Right lobe of liver (tissue), 6 donors: ENCODE measurements around the gene AGO3. TPM values are rescaled to one million over a fixed set of nuclear protein-coding genes. Genes with fewer than 3 reads are reported as not detected.
A peak's percentile ranks its signal among the peaks of the same experiment; 100 is the strongest.

Source experiments
- ATAC-seq, 4 donors: fragments of 200-7000 bp; cut with Tn5 transposase; one replicate each; pipeline ENCODE4 v1.9.1; 2020; ENCODE audit warnings: mild to moderate bottlenecking in 4 of 4, moderate library complexity in 4 of 4
- DNase-seq, 3 donors: peaks; one replicate each; pipeline ENCODE4 v3.0.0-alpha.2; 2020
- H3K27ac ChIP-seq, 3 donors: fragments of 200-600 bp; one replicate each; pipeline ENCODE4 v1.8.0; 2022
- H3K27me3 ChIP-seq, 2 donors: fragments of 200-600 bp; one replicate each; pipeline ENCODE4 v1.8.0; 2022
- H3K36me3 ChIP-seq, 4 donors: fragments of 200-600 bp; sonication (generic) in 1 of 4; one replicate each; pipeline versions ENCODE4 v1.5.1 to v1.8.0; 2017 to 2022; ENCODE audit warnings: control low read depth in 1 of 4
- H3K4me1 ChIP-seq, 4 donors: fragments of 200-600 bp; sonication (generic) in 1 of 4; one replicate each; pipeline versions ENCODE4 v1.5.1 to v1.8.0; 2017 to 2022; ENCODE audit warnings: control low read depth in 1 of 4
- H3K4me3 ChIP-seq, 3 donors: fragments of 200-600 bp; one replicate each; pipeline ENCODE4 v1.8.0; 2022
- H3K9me3 ChIP-seq, 4 donors: fragments of 200-600 bp; sonication (generic) in 1 of 4; one replicate each; pipeline versions ENCODE4 v1.5.1 to v1.8.0; 2017 to 2022; ENCODE audit warnings: control low read depth in 1 of 4
- CTCF ChIP-seq, 4 donors: fragments of 200-600 bp in 3 of 4; fragments of 450-650 bp in 1 of 4; IDR thresholded peaks; one replicate each; pipeline versions ENCODE4 v1.5.1 to v1.8.0; 2016 to 2022; ENCODE audit warnings: antibody characterized with exemption in 4 of 4, mild to moderate bottlenecking in 2 of 4
- POLR2A ChIP-seq: fragments of 450-650 bp; IDR thresholded peaks from one replicate; pipeline ENCODE4 v1.6.1; 2017; ENCODE audit warnings: antibody characterized with exemption, mild to moderate bottlenecking
- WGBS: methylation state at CpG from one replicate; pipeline ENCODE4 v1.1.6; 2018; ENCODE audit warnings: low coverage, low lambda C conversion rate; ENCODE audit not compliant: insufficient coverage; ENCODE audit errors: missing lambda C conversion rate; 5-methylcytosine and 5-hydroxymethylcytosine counted together
- intact Hi-C, 2 donors: fragments of 100-400 bp; cut with DNase I; formaldehyde crosslinking; loops; one replicate each; pipeline versions ENCODE4 v1.11.2 to v1.14.1; 2022
- total RNA-seq, 6 experiments: library from RNA; depleted of rRNA in 2 of 6; stranded (reverse); fragments of >200 nt in 2 of 6; fragmentation: NEBNext Ultra II Directional in 3 of 6; extraction: Animal tissue kit (Norgen Biotek cat#: 25700) in 3 of 6; gene quantifications; one replicate each; pipeline versions ENCODE4 v1.1.0 to v1.2.4, GENCODE V29; 2016 to 2023
- donor health status: DM: no; HTN: yes; CAD: no.
- donor health status: DM: no; HTN: no; CAD: no.
- donor health status: DM: no; HTN: no; CAD: no.
- donor health status: DM: no; HTN: yes; CAD: no.
- donor health status: DM: no; HTN: yes; CAD: no.

The AGO3 gene
- total RNA-seq, 6 experiments from 2014 or later: 7.0 to 16.2 (median 13.1) TPM

GRCh38 chr1:35894656-35895055 lies 36.2 kb upstream of the AGO3 start:
- Histone ChIP-seq H3K27me3 (no peaks in the 10 kb centered on the region), H3K36me3 (peaks cover 0 to 39% (median 8%) of the 10 kb centered on the region in 4 donors), H3K27ac (no peak overlapping the region), H3K4me3 (no peak overlapping the region), H3K4me1 (no peaks in the 10 kb centered on the region), H3K9me3 (no peaks in the 10 kb centered on the region)
- intact Hi-C loops: no loop called here
- TF ChIP-seq CTCF (IDR thresholded peaks at IDR 0.05) (no peak), POLR2A (no peak)
- DNase-seq: no peak
- no peak for ATAC-seq
- 100% methylated on average over 1 of the region's 1 CpG for WGBS

GRCh38 chr1:35899941-35900340 lies 31.0 kb upstream of the AGO3 start:
- no peaks in the 10 kb centered on the region for H3K27me3 ChIP-seq
- H3K4me3 ChIP-seq: no peak overlapping the region
- peaks cover 0 to 36% (median 0%) of the 10 kb centered on the region in 4 donors for H3K36me3 ChIP-seq
- DNase-seq (no peak), ATAC-seq (no peak)
- H3K9me3 ChIP-seq: no peaks in the 10 kb centered on the region
- intact Hi-C loops: no loop called here
- H3K27ac ChIP-seq: no peak overlapping the region
- H3K4me1 ChIP-seq: no peaks in the 10 kb centered on the region
- TF ChIP-seq CTCF (IDR thresholded peaks at IDR 0.05) (peak in 1 of 4 donors; percentile 7), POLR2A (no peak)

- Histone ChIP-seq H3K27ac (no peak overlapping the region), H3K4me3 (no peak overlapping the region), H3K4me1 (no peaks in the 10 kb centered on the region), H3K27me3 (no peaks in the 10 kb centered on the region), H3K36me3 (peaks cover 0 to 34% (median 0%) of the 10 kb centered on the region in 4 donors), H3K9me3 (no peaks in the 10 kb centered on the region)
- ATAC-seq (no peak), DNase-seq (no peak)
- WGBS: 97% methylated on average over 6 of the region's 9 CpGs
- TF ChIP-seq POLR2A (no peak), CTCF (IDR thresholded peaks at IDR 0.05) (no peak)
- intact Hi-C loops: no loop called here
Measured at GRCh38 chr1:35901235-35901634, 29.7 kb upstream of the AGO3 start.

- H3K9me3 ChIP-seq: no peaks in the 10 kb centered on the region
- peaks cover 0 to 39% (median 3%) of the 10 kb centered on the region in 4 donors for H3K36me3 ChIP-seq
- DNase-seq (no peak), ATAC-seq (no peak)
- TF ChIP-seq CTCF (IDR thresholded peaks at IDR 0.05): no peak
- no peak for TF ChIP-seq POLR2A
- H3K27me3 ChIP-seq: no peaks in the 10 kb centered on the region
- no peak overlapping the region for H3K4me3 ChIP-seq
- intact Hi-C loops: no loop called here
- H3K4me1 ChIP-seq: no peaks in the 10 kb centered on the region
- no peak overlapping the region for H3K27ac ChIP-seq
- 100% methylated on average over 1 of the region's 2 CpGs for WGBS
Measured at GRCh38 chr1:35902671-35903070, 28.2 kb upstream of the AGO3 start.

- ATAC-seq (no peak), DNase-seq (no peak)
- intact Hi-C loops: no loop called here
- no peaks in the 10 kb centered on the region for H3K27me3 ChIP-seq
- peaks cover 0 to 65% (median 26%) of the 10 kb centered on the region in 4 donors for H3K36me3 ChIP-seq
- WGBS: 80% methylated on average over 1 of the region's 1 CpG
- H3K27ac ChIP-seq: no peak overlapping the region
- TF ChIP-seq CTCF (IDR thresholded peaks at IDR 0.05): no peak
- no peak for TF ChIP-seq POLR2A
- H3K9me3 ChIP-seq: no peaks in the 10 kb centered on the region
- no peak overlapping the region for H3K4me3 ChIP-seq
- no peaks in the 10 kb centered on the region for H3K4me1 ChIP-seq
Measured at GRCh38 chr1:35914717-35915116, 16.2 kb upstream of the AGO3 start.
